ENCODE measurements around the gene KIF4B.
"Not testable (repeated sequence)": the region's sequence is repeated elsewhere in the genome, so short reads cannot be mapped to it uniquely, and the experiment has no call there.

Gene KIF4B

GRCh38 chr5:155013526-155013925, at the start of gene KIF4B:
KIF4B (plus strand) TSS chr5:155013755; CDS start chr5:155013860, 105 bp downstream.
- DNase-seq (ENCODE audit: low read depth) = no peak

GRCh38 chr5:154966081-154966841, 47.3 kb upstream of the KIF4B start:
- no peak for DNase-seq (ENCODE audit: low read depth)

- DNase-seq (ENCODE audit: low read depth) = no peak
Observed at GRCh38 chr5:154966874-154967273, 46.7 kb upstream of the KIF4B start.

DNA sequence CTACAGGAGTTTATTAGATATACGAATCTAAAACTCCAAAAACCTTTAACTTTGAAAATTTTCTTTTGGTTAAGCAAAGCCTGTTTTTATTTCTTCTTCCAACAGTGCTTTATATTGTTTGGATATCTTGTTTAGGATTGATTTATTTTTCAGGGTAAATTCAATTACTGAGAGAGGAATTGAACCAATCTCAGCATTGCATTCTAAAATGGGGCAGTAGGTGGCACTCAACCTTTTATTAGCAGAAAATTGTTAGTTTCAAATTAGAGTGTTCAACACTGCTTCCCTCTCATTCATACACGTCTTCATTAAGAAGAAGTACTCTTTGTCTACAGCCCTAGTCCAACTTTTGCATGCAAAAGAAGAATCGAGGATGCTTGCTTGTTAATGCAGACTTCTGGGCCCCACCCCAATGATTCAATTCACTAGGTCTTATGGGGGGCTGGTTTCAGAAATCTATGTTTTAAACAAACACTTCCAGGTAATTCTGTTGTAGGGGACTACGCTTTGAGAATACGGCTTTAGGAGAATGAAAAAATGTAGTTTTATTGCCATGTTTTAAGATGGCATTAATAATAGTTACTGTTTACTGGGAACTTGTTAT, 46.0 kb upstream of the KIF4B start:
- DNase-seq (ENCODE audit: low read depth) = no peak

DNA sequence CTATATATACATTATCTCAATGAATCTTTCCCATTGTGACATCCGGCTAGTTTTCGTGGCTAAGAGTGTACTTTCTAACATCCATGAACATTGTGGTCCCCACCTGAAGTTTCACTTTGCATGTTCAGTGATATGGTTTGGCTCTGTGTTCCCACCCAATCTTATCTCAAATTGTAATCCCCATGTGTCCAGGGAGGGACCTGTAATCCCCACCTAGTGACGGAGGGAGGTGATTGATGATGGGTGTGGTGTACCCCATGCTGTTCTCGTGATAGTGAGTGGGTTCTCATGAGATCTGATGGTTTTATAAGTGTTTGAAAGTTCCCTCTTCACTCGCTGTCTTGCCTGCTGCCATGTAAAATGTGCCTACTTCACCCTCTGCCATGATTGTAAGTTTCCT, 44.6 kb upstream of the KIF4B start:
- DNase-seq (ENCODE audit: low read depth) = no peak

GRCh38 chr5:154970759-154971158, 42.8 kb upstream of the KIF4B start:
- no peak for DNase-seq (ENCODE audit: low read depth)

GRCh38 chr5:154971501-154971900, 42.1 kb upstream of the KIF4B start:
- no peak for DNase-seq (ENCODE audit: low read depth)

DNA sequence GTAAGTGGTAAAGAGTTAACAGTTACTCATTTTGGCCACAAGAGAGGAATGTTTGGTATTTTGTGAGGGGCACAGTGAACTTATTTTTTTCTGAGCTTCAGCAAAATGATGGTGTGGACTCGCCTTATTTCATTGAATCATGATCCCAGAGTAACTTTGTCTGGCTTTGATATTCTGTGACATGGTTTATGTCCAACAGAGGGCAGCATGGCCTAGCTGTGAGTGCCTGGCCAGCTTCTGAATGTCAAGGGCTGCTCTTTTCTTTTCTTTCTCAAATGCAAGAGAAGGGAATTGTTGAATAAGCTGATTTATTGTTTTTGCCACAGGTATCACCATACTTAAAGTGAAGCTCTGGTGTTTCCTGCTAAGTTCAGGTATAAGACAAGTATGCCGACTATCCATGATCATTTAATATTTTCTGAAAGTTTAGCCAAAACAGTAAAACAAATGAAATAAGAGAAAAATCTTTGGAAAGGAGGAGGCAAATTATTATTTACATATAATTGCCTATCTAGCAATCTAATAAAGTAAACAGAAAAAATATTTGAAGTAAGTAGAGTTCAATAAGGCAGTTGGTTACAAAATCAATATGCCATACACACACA, 41.0 kb upstream of the KIF4B start:
- peak; percentile 15 for DNase-seq (ENCODE audit: low read depth)

GRCh38 chr5:154976082-154976481, 37.5 kb upstream of the KIF4B start:
- not testable (repeated sequence) for DNase-seq (ENCODE audit: low read depth)

GRCh38 chr5:154977409-154977808, 36.1 kb upstream of the KIF4B start:
- no peak for DNase-seq (ENCODE audit: low read depth)

- peak; percentile 59 for DNase-seq (ENCODE audit: low read depth)
Observed at GRCh38 chr5:154978294-154978693, 35.3 kb upstream of the KIF4B start.

DNA sequence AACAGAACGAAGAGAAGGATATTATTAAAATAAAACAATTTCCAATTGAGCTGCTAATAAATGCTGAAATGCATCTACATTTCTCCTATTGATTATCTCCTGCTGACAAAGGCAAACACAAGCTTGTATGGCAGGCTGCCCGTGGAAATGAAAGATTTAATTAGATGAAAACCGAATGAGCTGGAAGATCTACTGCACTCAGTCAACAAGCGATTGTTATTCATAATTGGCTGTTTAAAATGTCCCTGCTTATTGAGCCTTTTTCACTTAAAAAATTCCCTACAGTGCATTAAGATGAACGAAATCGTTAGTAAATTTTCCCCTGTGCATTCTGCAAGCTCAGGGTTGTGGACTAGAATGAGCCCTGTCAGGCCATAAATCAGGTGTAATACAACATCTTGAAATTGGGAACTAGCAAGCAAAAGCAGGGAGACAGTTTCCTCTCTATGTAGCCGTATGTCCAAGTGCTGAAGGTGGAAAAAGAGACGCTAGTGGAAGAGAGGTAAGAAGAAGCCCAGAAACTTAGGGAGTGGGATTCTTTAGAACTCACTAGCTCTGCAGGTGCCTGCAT, 28.5 kb upstream of the KIF4B start:
- no peak for DNase-seq (ENCODE audit: low read depth)

DNA sequence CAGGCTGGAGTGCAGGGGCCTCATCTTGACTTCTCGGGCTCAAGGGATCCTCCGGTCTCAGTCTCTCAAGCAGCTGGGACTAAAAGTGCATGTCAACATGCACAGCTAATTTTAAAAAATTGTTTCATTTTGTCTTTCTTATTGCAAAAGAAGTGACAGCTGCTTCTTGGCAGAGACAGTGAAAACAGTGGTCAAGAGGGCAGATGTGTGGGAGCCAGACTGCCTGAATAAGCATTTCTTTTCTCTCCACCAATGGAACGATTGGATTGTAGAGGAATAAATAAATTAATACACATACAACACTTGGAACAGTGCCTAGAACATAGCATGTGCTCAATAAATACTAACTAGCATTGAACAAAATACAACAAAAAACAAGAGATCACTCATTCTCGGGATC, 27.4 kb upstream of the KIF4B start:
- DNase-seq (ENCODE audit: low read depth) = no peak

- no peak for DNase-seq (ENCODE audit: low read depth)
Observed at GRCh38 chr5:154989626-154990025, 23.9 kb upstream of the KIF4B start.

DNA sequence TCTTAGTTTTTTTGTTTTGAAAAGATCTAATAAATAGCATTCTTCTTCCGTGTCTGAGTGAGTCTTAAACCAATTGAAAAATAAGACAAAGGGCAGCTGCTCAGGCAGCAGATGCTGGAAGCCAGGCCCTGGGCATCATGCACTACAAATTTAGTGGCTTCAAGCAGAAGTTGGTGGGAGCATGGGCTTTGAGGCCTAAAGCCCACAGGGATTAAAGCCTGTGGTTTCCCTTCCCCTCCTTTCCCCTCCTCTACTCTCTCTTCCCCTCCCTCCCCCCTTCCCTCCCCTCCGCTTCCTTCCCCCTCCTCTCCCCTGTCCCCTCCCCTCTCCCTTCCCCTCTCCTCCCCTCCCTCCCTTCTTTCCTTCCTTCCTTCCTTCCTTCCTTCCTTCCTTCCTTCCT, 20.1 kb upstream of the KIF4B start:
- DNase-seq (ENCODE audit: low read depth) = peak; percentile 31

DNA sequence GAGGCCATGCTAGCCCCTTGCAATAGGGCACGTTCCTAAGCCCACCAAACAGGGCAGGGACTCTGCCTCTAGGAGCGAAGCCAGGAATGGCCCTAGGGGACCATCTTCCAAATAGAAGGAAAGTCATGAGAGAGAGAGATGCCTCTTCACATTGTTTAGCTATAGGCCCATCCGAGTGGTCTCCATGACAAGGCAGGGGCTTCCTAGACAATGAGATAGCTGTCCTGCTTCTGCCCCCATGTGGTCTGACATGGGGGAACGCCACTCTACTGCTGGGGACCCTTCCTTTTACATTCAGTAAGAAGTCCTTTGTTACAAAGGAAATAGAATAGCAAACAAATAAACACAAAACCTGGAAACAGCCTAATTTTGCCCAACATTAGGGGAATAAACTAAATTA, 17.9 kb upstream of the KIF4B start:
- no peak for DNase-seq (ENCODE audit: low read depth)

- no peak for DNase-seq (ENCODE audit: low read depth)
Observed at GRCh38 chr5:154997746-154998145, 15.8 kb upstream of the KIF4B start.

- DNase-seq (ENCODE audit: low read depth) = no peak
Observed at GRCh38 chr5:154999865-155000264, 13.7 kb upstream of the KIF4B start.

DNA sequence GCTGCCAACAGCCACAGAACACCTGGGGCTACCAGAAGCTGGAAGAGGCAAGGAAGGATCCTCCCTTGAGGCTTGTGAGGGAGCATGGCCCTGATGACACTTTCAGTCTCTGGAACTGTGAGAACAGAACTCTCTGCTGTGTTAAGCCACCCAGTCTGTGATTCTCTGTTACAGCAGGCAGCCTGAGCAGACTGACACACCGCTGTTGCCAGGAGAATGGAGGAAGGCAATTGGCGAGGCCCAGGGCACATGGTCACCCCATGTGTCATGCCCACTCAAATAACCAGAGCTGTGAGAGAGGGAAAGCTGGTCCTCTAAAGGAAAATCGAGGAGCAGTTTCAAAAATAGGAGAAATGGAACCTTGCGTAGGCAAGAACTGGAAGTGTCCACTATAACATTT, 12.0 kb upstream of the KIF4B start:
- DNase-seq (ENCODE audit: low read depth) = no peak

DNA sequence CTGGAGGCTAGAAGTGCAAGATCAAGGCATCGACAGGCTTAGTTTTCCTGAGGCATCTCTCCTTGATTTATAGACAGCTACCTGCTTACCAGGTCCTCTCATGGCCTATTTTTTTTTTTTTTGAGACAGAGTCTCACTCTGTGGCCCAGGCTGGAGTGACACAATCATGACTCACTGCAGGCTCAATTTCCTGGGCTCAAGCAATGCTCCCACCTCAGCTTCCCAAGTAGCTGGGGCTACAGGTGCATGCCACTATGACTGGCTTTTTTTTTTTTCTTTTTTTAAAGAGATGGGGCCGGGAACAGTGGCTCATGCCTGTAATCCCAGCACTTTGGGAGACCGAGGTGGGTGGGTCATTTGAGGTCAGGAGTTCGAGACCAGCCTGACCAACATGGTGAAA, 10.8 kb upstream of the KIF4B start:
- not testable (repeated sequence) for DNase-seq (ENCODE audit: low read depth)

- DNase-seq (ENCODE audit: low read depth) = no peak
Observed at GRCh38 chr5:155004138-155004744, 9.3 kb upstream of the KIF4B start.

- DNase-seq (ENCODE audit: low read depth) = not testable (repeated sequence)
Observed at GRCh38 chr5:155006265-155006664, 7.3 kb upstream of the KIF4B start.

GRCh38 chr5:155008669-155009068, 4.9 kb upstream of the KIF4B start:
- DNase-seq (ENCODE audit: low read depth) = no peak

Measured in CMK (cell line).